ENCODE data around the gene CENPE.

Gene CENPE

GRCh38 chr4:103075435-103075893, 122.7 kb downstream of the CENPE start:
- DNase-seq (ENCODE audit: low read depth): no peak

- no peak for DNase-seq (ENCODE audit: low read depth)
These were observed 123.3 kb downstream of the CENPE start for GRCh38 chr4:103074744-103075434.

- DNase-seq (ENCODE audit: low read depth): no peak
These were observed 124.2 kb downstream of the CENPE start for GRCh38 chr4:103073792-103074438.

- DNase-seq (ENCODE audit: low read depth): no peak
These were observed 130.1 kb downstream of the CENPE start for GRCh38 chr4:103067841-103068547.

GRCh38 chr4:103060453-103061148, 137.5 kb downstream of the CENPE start:
- DNase-seq (ENCODE audit: low read depth): no peak

Data from T follicular helper cell (primary cell).